ENCODE data around the gene ARHGAP15.

Gene ARHGAP15

GRCh38 chr2:143601828-143602227 lies 472.6 kb downstream of the ARHGAP15 start:
- no peak for TF ChIP-seq CTCF (IDR thresholded peaks at IDR 0.05; ENCODE audit: extremely low read depth, missing control alignments)
- DNase-seq (ENCODE audit: low spot score) = no peak

DNA sequence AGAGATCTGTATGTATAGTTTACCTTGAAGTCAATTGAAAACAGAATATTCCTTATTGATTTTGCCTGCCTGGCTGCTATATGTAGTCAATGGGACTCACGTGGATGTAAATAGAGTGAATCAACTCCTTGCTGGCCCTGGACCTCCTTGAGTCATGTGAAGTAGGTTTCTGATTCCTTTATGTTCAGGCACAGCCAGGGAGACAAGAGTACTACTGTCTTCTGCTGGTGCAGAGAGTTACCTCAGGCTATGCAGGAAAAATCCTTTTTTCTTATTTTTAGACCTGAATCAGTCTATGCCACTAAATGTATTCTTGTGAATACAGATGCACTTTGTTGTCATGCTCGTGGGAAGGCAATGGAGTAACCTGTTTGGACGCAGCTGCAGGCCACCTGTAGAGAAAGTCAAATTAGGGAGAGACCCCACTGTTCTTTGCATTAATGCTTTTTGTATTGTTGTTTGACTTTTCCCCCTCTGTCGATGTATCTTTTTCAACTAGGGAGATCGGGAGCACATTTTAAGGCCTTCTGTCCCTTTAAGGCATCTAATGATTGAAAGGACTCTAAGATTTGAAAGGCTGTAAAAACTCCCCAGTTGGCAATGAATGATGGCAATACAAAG lies 473.9 kb downstream of the ARHGAP15 start:
- no peak for TF ChIP-seq CTCF (IDR thresholded peaks at IDR 0.05; ENCODE audit: extremely low read depth, missing control alignments)
- no peak for DNase-seq (ENCODE audit: low spot score)

DNA sequence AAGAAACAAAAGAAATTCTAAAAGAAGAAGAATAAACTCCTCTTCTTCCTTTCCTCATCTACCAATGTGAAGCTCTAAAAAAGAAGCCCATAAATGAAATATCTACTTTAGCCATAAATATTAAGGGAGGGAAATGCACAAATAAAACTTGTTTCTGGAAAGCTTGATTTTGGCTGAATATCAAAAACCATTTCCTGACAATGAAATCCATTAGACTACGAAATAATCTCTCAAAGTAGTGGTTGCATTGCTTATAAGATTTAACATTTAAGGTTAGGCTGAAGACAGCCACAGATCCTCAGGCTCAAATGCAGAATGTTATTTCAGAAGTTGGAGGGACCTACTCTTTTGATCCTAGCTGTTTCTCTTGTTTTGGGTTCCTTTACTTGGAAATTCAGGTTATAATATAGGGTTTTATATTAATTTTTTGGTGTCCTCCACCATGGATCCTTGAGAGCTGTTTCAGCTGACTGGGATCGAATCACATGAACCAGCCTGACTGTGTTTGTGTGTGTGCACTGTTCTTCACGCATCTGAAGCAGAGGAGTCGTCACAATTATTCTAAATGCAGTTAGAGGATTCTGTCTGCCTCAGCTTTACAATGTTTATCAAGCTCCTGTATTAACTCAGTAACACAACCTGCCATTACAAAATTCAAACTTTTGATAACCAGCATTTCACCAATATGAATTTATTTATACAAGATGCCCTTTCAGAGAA lies 474.8 kb downstream of the ARHGAP15 start:
- no peak for DNase-seq (ENCODE audit: low spot score)
- TF ChIP-seq CTCF (IDR thresholded peaks at IDR 0.05; ENCODE audit: extremely low read depth, missing control alignments) = no peak

DNA sequence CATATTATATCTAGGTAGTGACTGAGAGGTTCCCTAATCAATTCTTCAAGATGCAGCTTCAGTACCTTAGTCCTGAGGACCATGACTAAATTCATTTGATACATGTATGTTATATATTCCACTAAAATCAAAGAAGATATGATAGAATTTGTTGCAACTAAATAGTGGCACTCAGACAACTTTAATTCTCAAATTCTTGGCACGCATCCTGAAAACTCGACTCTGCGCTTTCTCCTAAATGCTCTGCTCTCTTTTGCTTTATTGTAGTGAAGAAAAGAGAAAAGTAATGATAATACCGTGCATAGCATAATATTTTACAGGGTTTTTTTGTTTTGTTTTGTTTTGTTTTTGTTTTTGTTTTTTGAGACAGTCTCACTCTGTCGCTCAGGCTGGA lies 475.3 kb downstream of the ARHGAP15 start:
- TF ChIP-seq CTCF (IDR thresholded peaks at IDR 0.05; ENCODE audit: extremely low read depth, missing control alignments) = no peak
- no peak for DNase-seq (ENCODE audit: low spot score)

- DNase-seq (ENCODE audit: low spot score) = no peak
- TF ChIP-seq CTCF (IDR thresholded peaks at IDR 0.05; ENCODE audit: extremely low read depth, missing control alignments) = no peak
Measured at GRCh38 chr2:143607231-143608062, 478.2 kb downstream of the ARHGAP15 start.

GRCh38 chr2:143608063-143608423 lies 478.8 kb downstream of the ARHGAP15 start:
- no peak for TF ChIP-seq CTCF (IDR thresholded peaks at IDR 0.05; ENCODE audit: extremely low read depth, missing control alignments)
- DNase-seq (ENCODE audit: low spot score) = no peak

DNA sequence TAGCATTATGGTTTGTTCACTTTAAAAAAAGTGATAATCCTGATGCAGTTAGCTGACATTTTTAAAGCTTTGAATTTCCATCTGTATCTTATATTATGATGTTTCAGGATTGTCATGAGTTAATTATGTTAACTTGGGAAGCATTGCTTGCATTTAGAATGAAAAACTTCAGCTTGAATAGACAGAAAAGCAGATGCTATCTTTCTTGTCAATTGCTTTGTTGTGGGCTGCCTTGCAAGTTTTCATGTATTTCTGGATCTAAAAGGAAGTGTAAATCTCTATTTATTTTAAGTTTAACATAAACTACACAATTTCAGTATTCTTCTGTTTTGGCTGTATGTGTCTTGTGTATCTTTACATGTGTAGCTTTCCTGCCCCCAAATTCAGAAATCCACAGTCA lies 479.5 kb downstream of the ARHGAP15 start:
- no peak for TF ChIP-seq CTCF (IDR thresholded peaks at IDR 0.05; ENCODE audit: extremely low read depth, missing control alignments)
- DNase-seq (ENCODE audit: low spot score) = no peak
